ENCODE measurements around the gene B4GALT3. TPM values are rescaled to one million over a fixed set of nuclear protein-coding genes. Genes with fewer than 3 reads are reported as not detected.

Gene B4GALT3
- total and polyA plus RNA-seq, 9 donors: 16.7 to 29.8 (median 23.3) TPM

GRCh38 chr1:161131523-161132409 lies 45.5 kb downstream of the B4GALT3 start:
- H3K9me3 ChIP-seq (replicated peaks; ENCODE audit: control insufficient read depth, low read depth, low read length): no peaks in the 10 kb centered on the region
- H3K27me3 ChIP-seq (ENCODE audit: control insufficient read depth, insufficient read depth, low read length): no peaks in the 10 kb centered on the region
- DNase-seq: peak; percentile 72
- peak overlapping the region; percentile 68 for H3K4me3 ChIP-seq (ENCODE audit: low read length)
- H3K36me3 ChIP-seq (ENCODE audit: control insufficient read depth, insufficient read depth, low read length): peaks cover 27% of the 10 kb centered on the region
- H3K27ac ChIP-seq (ENCODE audit: low read length): peak overlapping the region; percentile 96
- 0% methylated on average over 20 of the region's 22 CpGs for WGBS (ENCODE audit: insufficient coverage)
- peaks cover 29% of the 10 kb centered on the region for H3K4me1 ChIP-seq (ENCODE audit: control insufficient read depth, insufficient read depth, low read length)

GRCh38 chr1:161130266-161130665 lies 47.0 kb downstream of the B4GALT3 start:
- Histone ChIP-seq H3K27me3 (ENCODE audit: control insufficient read depth, insufficient read depth, low read length) (no peaks in the 10 kb centered on the region), H3K27ac (ENCODE audit: low read length) (peak overlapping the region; percentile 96), H3K4me3 (ENCODE audit: low read length) (no peak overlapping the region), H3K9me3 (replicated peaks; ENCODE audit: control insufficient read depth, low read depth, low read length) (no peaks in the 10 kb centered on the region), H3K4me1 (ENCODE audit: control insufficient read depth, insufficient read depth, low read length) (peaks cover 29% of the 10 kb centered on the region), H3K36me3 (ENCODE audit: control insufficient read depth, insufficient read depth, low read length) (peaks cover 38% of the 10 kb centered on the region)
- WGBS (ENCODE audit: insufficient coverage): no CpG with 5 or more reads among the region's 1 CpG
- no peak for DNase-seq

- DNase-seq: no peak
- Histone ChIP-seq H3K4me3 (ENCODE audit: low read length) (no peak overlapping the region), H3K4me1 (ENCODE audit: control insufficient read depth, insufficient read depth, low read length) (peaks cover 26% of the 10 kb centered on the region), H3K36me3 (ENCODE audit: control insufficient read depth, insufficient read depth, low read length) (peaks cover 47% of the 10 kb centered on the region), H3K9me3 (replicated peaks; ENCODE audit: control insufficient read depth, low read depth, low read length) (no peaks in the 10 kb centered on the region), H3K27me3 (ENCODE audit: control insufficient read depth, insufficient read depth, low read length) (no peaks in the 10 kb centered on the region), H3K27ac (ENCODE audit: low read length) (no peak overlapping the region)
- WGBS (ENCODE audit: insufficient coverage): 100% methylated on average over 2 of the region's 4 CpGs
These were observed 48.5 kb downstream of the B4GALT3 start for GRCh38 chr1:161128591-161129420.

- no peak overlapping the region for H3K4me3 ChIP-seq (ENCODE audit: low read length)
- H3K27ac ChIP-seq (ENCODE audit: low read length): no peak overlapping the region
- WGBS (ENCODE audit: insufficient coverage): no CpG with 5 or more reads among the region's 2 CpGs
- H3K27me3 ChIP-seq (ENCODE audit: control insufficient read depth, insufficient read depth, low read length): no peaks in the 10 kb centered on the region
- no peaks in the 10 kb centered on the region for H3K9me3 ChIP-seq (replicated peaks; ENCODE audit: control insufficient read depth, low read depth, low read length)
- peaks cover 56% of the 10 kb centered on the region for H3K36me3 ChIP-seq (ENCODE audit: control insufficient read depth, insufficient read depth, low read length)
- peaks cover 22% of the 10 kb centered on the region for H3K4me1 ChIP-seq (ENCODE audit: control insufficient read depth, insufficient read depth, low read length)
- no peak for DNase-seq
These were observed 49.7 kb downstream of the B4GALT3 start for GRCh38 chr1:161127649-161128048.

- Histone ChIP-seq H3K27ac (ENCODE audit: low read length) (no peak overlapping the region), H3K4me3 (ENCODE audit: low read length) (no peak overlapping the region)
These were observed 54.3 kb downstream of the B4GALT3 start for GRCh38 chr1:161122967-161123366.

GRCh38 chr1:161121834-161122233 lies 55.5 kb downstream of the B4GALT3 start:
- H3K4me3 ChIP-seq (ENCODE audit: low read length): no peak overlapping the region
- 72% methylated on average over 2 of the region's 4 CpGs for WGBS (ENCODE audit: insufficient coverage)
- H3K4me1 ChIP-seq (ENCODE audit: control insufficient read depth, insufficient read depth, low read length): peaks cover 22% of the 10 kb centered on the region
- peaks cover 63% of the 10 kb centered on the region for H3K36me3 ChIP-seq (ENCODE audit: control insufficient read depth, insufficient read depth, low read length)
- no peak overlapping the region for H3K27ac ChIP-seq (ENCODE audit: low read length)
- DNase-seq: no peak
- H3K27me3 ChIP-seq (ENCODE audit: control insufficient read depth, insufficient read depth, low read length): no peaks in the 10 kb centered on the region
- H3K9me3 ChIP-seq (replicated peaks; ENCODE audit: control insufficient read depth, low read depth, low read length): no peaks in the 10 kb centered on the region

More at GRCh38 chr1:161122967-161123366, 54.3 kb downstream of the B4GALT3 start:
- no peaks in the 10 kb centered on the region for H3K27me3 ChIP-seq (ENCODE audit: control insufficient read depth, insufficient read depth, low read length)
- peaks cover 21% of the 10 kb centered on the region for H3K4me1 ChIP-seq (ENCODE audit: control insufficient read depth, insufficient read depth, low read length)
- DNase-seq: no peak
- H3K9me3 ChIP-seq (replicated peaks; ENCODE audit: control insufficient read depth, low read depth, low read length): no peaks in the 10 kb centered on the region
- WGBS (ENCODE audit: insufficient coverage): 69% methylated on average over 3 of the region's 6 CpGs
- peaks cover 72% of the 10 kb centered on the region for H3K36me3 ChIP-seq (ENCODE audit: control insufficient read depth, insufficient read depth, low read length)

Other genes starting within 250 kb of the B4GALT3 start
- not detected for gene ITLN2, start 222.7 kb downstream of the B4GALT3 start, total RNA-seq
- gene ITLN2, start 222.7 kb downstream of the B4GALT3 start, polyA plus RNA-seq (ENCODE audit: insufficient read depth in 1 of 8, insufficient read length in 8 of 8, low replicate concordance in 1 of 8): under 1 TPM in 1 of 8 donors, not detected in 7; 0.56 TPM
- gene F11R, start 156.4 kb downstream of the B4GALT3 start, total RNA-seq: 11.7 TPM
- gene F11R, start 156.4 kb downstream of the B4GALT3 start, polyA plus RNA-seq (ENCODE audit: insufficient read depth in 1 of 8, insufficient read length in 8 of 8, low replicate concordance in 1 of 8): 10 to 100 TPM in 7 of 8 donors, 1 to 10 TPM in 1; 8.9 to 28.0 (median 12.7) TPM
- 28.8 TPM for gene TSTD1, start 138.5 kb downstream of the B4GALT3 start, total RNA-seq
- gene TSTD1, start 138.5 kb downstream of the B4GALT3 start, polyA plus RNA-seq (ENCODE audit: insufficient read depth in 1 of 8, insufficient read length in 8 of 8, low replicate concordance in 1 of 8): 10 to 100 TPM; 22.4 to 36.7 (median 25.4) TPM
- 46.9 TPM for gene USF1, start 131.5 kb downstream of the B4GALT3 start, total RNA-seq
- 10 to 100 TPM; 34.9 to 42.5 (median 37.9) TPM for gene USF1, start 131.5 kb downstream of the B4GALT3 start, polyA plus RNA-seq (ENCODE audit: insufficient read depth in 1 of 8, insufficient read length in 8 of 8, low replicate concordance in 1 of 8)
- 1.3 TPM for gene ARHGAP30, start 107.6 kb downstream of the B4GALT3 start, total RNA-seq
- 1 to 10 TPM; 2.7 to 3.4 (median 2.9) TPM for gene ARHGAP30, start 107.6 kb downstream of the B4GALT3 start, polyA plus RNA-seq (ENCODE audit: insufficient read depth in 1 of 8, insufficient read length in 8 of 8, low replicate concordance in 1 of 8)
- 0.04 TPM for gene NECTIN4, start 87.9 kb downstream of the B4GALT3 start, total RNA-seq
- 1 to 10 TPM in 1 of 8 donors, under 1 TPM in 6, not detected in 1; 0.05 to 6.1 (median 0.10) TPM for gene NECTIN4, start 87.9 kb downstream of the B4GALT3 start, polyA plus RNA-seq (ENCODE audit: insufficient read depth in 1 of 8, insufficient read length in 8 of 8, low replicate concordance in 1 of 8)
- gene KLHDC9, start 79.1 kb downstream of the B4GALT3 start, total RNA-seq: 1.0 TPM
- gene KLHDC9, start 79.1 kb downstream of the B4GALT3 start, polyA plus RNA-seq (ENCODE audit: insufficient read depth in 1 of 8, insufficient read length in 8 of 8, low replicate concordance in 1 of 8): 1 to 10 TPM in 2 of 8 donors, under 1 TPM in 6; 0.23 to 1.5 (median 0.64) TPM
- gene PFDN2, start 59.5 kb downstream of the B4GALT3 start, total RNA-seq: 29.5 TPM
- gene PFDN2, start 59.5 kb downstream of the B4GALT3 start, polyA plus RNA-seq (ENCODE audit: insufficient read depth in 1 of 8, insufficient read length in 8 of 8, low replicate concordance in 1 of 8): 10 to 100 TPM; 70.9 to 93.0 (median 74.8) TPM
- 29.1 TPM for gene NIT1, start 59.4 kb downstream of the B4GALT3 start, total RNA-seq
- gene NIT1, start 59.4 kb downstream of the B4GALT3 start, polyA plus RNA-seq (ENCODE audit: insufficient read depth in 1 of 8, insufficient read length in 8 of 8, low replicate concordance in 1 of 8): 10 to 100 TPM; 26.7 to 34.3 (median 30.2) TPM
- 16.8 TPM for gene DEDD, start 44.8 kb downstream of the B4GALT3 start, total RNA-seq
- gene DEDD, start 44.8 kb downstream of the B4GALT3 start, polyA plus RNA-seq (ENCODE audit: insufficient read depth in 1 of 8, insufficient read length in 8 of 8, low replicate concordance in 1 of 8): 10 to 100 TPM; 36.1 to 48.1 (median 40.7) TPM
- gene UFC1, start 23.5 kb downstream of the B4GALT3 start, total RNA-seq: 79.8 TPM
- gene UFC1, start 23.5 kb downstream of the B4GALT3 start, polyA plus RNA-seq (ENCODE audit: insufficient read depth in 1 of 8, insufficient read length in 8 of 8, low replicate concordance in 1 of 8): 100 to 1,000 TPM in 7 of 8 donors, 10 to 100 TPM in 1; 90.7 to 132 (median 107) TPM
- 10.4 TPM for gene USP21, start 18.0 kb downstream of the B4GALT3 start, total RNA-seq
- 10 to 100 TPM; 24.6 to 36.2 (median 26.3) TPM for gene USP21, start 18.0 kb downstream of the B4GALT3 start, polyA plus RNA-seq (ENCODE audit: insufficient read depth in 1 of 8, insufficient read length in 8 of 8, low replicate concordance in 1 of 8)
- 22.4 TPM for gene PPOX, start 11.1 kb downstream of the B4GALT3 start, total RNA-seq
- gene PPOX, start 11.1 kb downstream of the B4GALT3 start, polyA plus RNA-seq (ENCODE audit: insufficient read depth in 1 of 8, insufficient read length in 8 of 8, low replicate concordance in 1 of 8): 10 to 100 TPM; 16.1 to 28.6 (median 22.3) TPM
- 7.8 TPM for gene ADAMTS4, start 21.5 kb upstream of the B4GALT3 start, total RNA-seq
- 10 to 100 TPM in 4 of 8 donors, 1 to 10 TPM in 4; 8.6 to 14.1 (median 10.6) TPM for gene ADAMTS4, start 21.5 kb upstream of the B4GALT3 start, polyA plus RNA-seq (ENCODE audit: insufficient read depth in 1 of 8, insufficient read length in 8 of 8, low replicate concordance in 1 of 8)
- gene NDUFS2, start 24.9 kb upstream of the B4GALT3 start, total RNA-seq: 84.4 TPM
- 100 to 1,000 TPM; 134 to 163 (median 146) TPM for gene NDUFS2, start 24.9 kb upstream of the B4GALT3 start, polyA plus RNA-seq (ENCODE audit: insufficient read depth in 1 of 8, insufficient read length in 8 of 8, low replicate concordance in 1 of 8)
- gene FCER1G, start 37.8 kb upstream of the B4GALT3 start, total RNA-seq: 6.9 TPM
- gene FCER1G, start 37.8 kb upstream of the B4GALT3 start, polyA plus RNA-seq (ENCODE audit: insufficient read depth in 1 of 8, insufficient read length in 8 of 8, low replicate concordance in 1 of 8): 10 to 100 TPM; 13.2 to 24.9 (median 20.4) TPM
- 1.7 TPM for gene APOA2, start 46.1 kb upstream of the B4GALT3 start, total RNA-seq
- gene APOA2, start 46.1 kb upstream of the B4GALT3 start, polyA plus RNA-seq (ENCODE audit: insufficient read depth in 1 of 8, insufficient read length in 8 of 8, low replicate concordance in 1 of 8): 10 to 100 TPM in 2 of 8 donors, 1 to 10 TPM in 1, under 1 TPM in 2, not detected in 3; 0.17 to 31.3 (median 1.7) TPM
- gene TOMM40L, start 48.6 kb upstream of the B4GALT3 start, total RNA-seq: 9.3 TPM
- 10 to 100 TPM in 2 of 8 donors, 1 to 10 TPM in 6; 8.7 to 11.0 (median 9.6) TPM for gene TOMM40L, start 48.6 kb upstream of the B4GALT3 start, polyA plus RNA-seq (ENCODE audit: insufficient read depth in 1 of 8, insufficient read length in 8 of 8, low replicate concordance in 1 of 8)
- not detected for gene NR1I3, start 60.7 kb upstream of the B4GALT3 start, total RNA-seq
- gene NR1I3, start 60.7 kb upstream of the B4GALT3 start, polyA plus RNA-seq (ENCODE audit: insufficient read depth in 1 of 8, insufficient read length in 8 of 8, low replicate concordance in 1 of 8): 1 to 10 TPM in 6 of 8 donors, under 1 TPM in 2; 0.50 to 1.5 (median 1.1) TPM
- gene PCP4L1, start 81.2 kb upstream of the B4GALT3 start, total RNA-seq: 0.04 TPM
- 1 to 10 TPM in 1 of 8 donors, under 1 TPM in 6, not detected in 1; 0.13 to 1.2 (median 0.37) TPM for gene PCP4L1, start 81.2 kb upstream of the B4GALT3 start, polyA plus RNA-seq (ENCODE audit: insufficient read depth in 1 of 8, insufficient read length in 8 of 8, low replicate concordance in 1 of 8)
- gene MPZ, start 132.5 kb upstream of the B4GALT3 start, total RNA-seq: 21.9 TPM
- gene MPZ, start 132.5 kb upstream of the B4GALT3 start, polyA plus RNA-seq (ENCODE audit: insufficient read depth in 1 of 8, insufficient read length in 8 of 8, low replicate concordance in 1 of 8): 10 to 100 TPM in 5 of 8 donors, 1 to 10 TPM in 3; 6.5 to 38.1 (median 14.3) TPM
- gene SDHC, start 136.9 kb upstream of the B4GALT3 start, total RNA-seq: 20.2 TPM
- gene SDHC, start 136.9 kb upstream of the B4GALT3 start, polyA plus RNA-seq (ENCODE audit: insufficient read depth in 1 of 8, insufficient read length in 8 of 8, low replicate concordance in 1 of 8): 100 to 1,000 TPM; 112 to 145 (median 136) TPM
- gene CFAP126, start 190.4 kb upstream of the B4GALT3 start, total RNA-seq: not detected
- 1 to 10 TPM in 5 of 8 donors, under 1 TPM in 2, not detected in 1; 0.41 to 2.9 (median 1.5) TPM for gene CFAP126, start 190.4 kb upstream of the B4GALT3 start, polyA plus RNA-seq (ENCODE audit: insufficient read depth in 1 of 8, insufficient read length in 8 of 8, low replicate concordance in 1 of 8)